Stimulated activated CD4-positive, alpha-beta T cell treated with anti-CD3 and anti-CD28 coated beads, Interleukin-2, amount 100 ng/mL, for 48 hours (primary cell): ENCODE measurements around the gene PDE7B.

Experiments
- DNase-seq, 2 donors: peaks; one replicate each; pipeline ENCODE4 v3.0.0-alpha.2; 2020

Gene PDE7B

DNA sequence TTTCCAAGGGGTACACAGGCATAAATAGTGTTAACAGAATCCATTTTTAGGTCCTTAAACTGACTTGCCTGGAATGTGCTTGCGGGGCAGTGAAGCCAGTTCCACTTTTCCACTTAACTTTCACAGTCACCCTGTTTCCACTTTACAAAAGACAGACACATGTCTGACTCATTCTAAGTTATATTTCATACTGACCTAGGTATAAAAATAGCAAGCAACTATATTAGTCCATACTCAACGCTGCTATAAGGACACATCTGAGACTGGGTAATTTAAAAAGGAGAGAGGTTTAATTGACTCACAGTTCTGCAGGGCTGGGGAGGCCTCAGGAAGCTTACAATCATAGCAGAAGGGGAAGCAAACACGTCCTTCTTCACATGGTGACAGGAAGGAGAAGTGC lies 310.4 kb downstream of the PDE7B start:
- no peak for DNase-seq

DNA sequence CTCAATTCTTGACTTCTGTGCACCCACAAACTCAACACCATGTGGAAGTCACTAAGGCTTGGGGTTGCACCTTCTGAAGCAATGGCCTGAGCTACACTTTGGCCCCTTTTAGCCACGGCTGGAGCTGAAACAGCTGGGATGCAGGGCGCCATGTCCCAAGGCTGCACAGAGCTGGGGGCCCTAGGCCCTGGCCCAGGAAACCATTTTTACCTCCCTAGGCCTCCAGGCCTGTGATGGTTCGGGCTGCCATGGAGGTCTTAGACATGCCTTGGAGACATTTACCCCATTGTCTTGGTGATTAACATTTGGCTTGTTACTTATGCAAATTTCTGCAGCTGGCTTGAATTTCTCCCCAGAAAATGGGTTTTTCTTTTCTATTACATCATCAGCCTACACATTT lies 311.8 kb downstream of the PDE7B start:
- DNase-seq, result no peak

DNA sequence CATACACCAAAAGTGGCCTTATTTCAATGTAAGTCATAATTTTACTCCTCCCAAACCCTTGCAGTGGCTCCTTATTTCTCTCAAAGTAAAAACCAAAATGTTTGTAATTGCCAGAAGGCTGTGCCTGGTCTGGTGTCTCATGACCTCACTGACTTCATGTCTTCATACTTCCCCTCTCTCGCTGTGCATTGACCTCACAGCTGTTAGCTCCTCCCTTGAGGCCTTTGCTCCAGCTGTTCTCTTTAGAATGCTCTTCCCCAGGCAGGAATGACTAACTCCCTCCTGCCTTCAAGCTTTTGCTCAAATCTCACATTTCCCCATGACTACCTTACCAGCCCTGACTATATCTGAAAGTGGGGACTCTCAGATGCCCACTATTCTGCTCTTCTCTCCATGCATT lies 315.3 kb downstream of the PDE7B start:
- no peak for DNase-seq

DNA sequence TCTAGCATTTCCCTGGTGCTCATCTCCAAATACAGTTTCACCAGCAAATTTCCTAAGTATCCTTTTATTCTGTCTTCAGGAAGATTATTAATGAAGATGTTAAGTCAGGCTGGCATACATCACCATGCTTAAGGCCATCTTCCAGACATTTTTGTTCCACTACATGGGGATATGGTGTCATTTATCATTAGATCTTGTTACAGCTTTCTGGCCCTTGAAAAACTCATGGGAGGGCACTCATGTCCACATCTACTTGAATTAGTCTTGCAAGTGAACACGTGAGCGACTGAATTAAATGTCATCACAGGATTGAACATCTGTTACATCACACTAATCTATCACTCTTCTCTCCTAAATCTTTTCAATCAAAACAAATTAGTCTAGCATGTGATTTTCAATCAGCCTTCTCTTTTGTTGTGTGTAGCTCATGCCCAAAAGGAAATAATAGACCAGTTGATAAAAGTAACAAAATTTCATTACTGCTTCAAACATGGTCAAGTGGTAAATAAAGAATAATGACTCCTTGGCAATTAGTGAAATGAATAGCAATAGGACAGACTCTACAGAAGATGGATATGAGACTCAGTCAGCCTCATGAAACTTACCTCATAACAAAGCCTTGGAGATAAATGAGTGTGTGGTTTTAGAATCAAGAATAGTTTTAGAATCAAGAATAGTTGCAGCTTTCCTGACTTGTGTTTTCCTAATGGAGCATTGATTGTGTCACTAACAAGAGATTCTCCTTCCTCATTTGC lies 318.1 kb downstream of the PDE7B start:
- no peak for DNase-seq

DNA sequence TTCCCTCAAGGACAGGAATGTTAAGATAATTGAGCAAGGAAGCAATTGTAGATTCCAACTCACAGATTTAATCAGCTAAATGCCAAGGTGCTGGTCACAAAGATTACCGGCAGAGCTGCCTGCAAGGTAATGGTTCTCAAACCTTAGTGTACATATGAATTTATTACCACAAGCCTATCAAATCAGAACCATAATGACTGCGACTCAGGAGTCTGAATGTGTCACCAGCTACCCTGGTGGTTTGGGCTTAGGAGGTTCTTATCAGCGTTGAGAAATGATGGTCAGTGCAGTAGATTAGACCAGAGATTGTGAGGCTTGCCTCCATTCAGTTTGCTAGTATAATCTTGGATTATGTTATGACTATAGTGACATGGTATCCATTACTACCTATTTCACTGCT lies 319.7 kb downstream of the PDE7B start:
- no peak for DNase-seq

DNA sequence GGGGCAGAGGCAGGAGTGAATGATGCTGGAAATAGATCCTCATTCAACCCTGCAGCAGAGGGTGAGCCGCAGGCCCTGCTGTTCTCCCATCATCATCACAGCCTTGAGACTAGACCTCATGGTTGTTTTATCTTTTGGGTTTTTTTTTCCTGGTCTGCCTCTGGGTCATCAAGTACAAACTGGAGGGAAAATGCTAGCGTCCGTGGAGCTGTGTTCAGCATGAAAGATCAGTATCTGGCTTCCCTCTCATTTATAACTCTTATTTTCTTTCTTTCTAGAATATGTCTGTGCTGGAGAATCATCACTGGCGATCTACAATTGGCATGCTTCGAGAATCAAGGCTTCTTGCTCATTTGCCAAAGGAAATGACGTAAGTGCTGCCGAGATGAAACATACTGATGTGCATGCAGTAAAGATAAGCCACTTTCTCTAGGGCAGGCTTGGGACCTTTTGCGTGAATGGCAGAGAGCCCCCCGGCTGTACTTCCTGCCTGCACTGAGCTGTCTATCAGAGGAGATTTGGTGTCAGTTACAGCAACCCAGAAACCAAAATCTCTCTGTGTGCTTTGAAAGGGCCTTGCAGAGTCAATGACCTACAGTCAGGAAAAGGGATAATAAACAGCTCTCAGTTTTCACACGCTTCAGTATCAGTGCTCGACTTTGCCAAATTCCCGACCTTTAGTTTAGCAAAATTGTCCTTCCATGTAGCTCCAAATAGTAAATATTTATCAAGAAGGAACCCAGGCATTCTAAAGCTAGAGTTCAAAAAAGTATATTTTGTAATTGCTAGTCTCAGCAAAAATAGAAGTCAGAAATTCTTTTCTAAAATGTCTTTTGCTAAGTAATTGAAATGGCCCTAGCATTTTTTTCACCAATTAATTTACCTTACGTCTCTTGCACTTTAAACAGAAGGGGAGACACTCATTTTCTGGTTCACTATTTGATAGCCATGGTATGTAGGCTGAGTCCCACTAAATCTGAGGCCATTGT lies 322.3 kb downstream of the PDE7B start:
- DNase-seq, result peak in 1 of 2 donors; percentile 4

DNA sequence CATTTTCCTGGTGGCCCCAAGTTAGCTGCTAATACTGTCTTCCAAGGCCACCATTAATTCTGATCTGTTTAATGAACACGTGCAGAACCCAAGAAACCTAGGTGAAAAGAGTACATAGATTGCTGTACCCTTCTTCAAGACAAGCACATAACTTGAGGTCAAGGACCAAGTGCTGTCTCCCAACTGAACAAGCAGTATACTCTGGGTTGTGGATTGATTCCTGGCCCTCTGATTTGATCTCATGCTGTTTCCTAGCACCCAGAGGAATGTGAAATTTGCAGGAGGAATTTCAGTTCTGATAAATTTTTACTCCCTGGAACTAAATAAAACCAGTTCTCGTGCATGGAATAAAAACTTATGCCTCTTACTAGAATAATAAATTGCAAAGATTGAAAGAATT lies 323.0 kb downstream of the PDE7B start:
- no peak for DNase-seq

DNA sequence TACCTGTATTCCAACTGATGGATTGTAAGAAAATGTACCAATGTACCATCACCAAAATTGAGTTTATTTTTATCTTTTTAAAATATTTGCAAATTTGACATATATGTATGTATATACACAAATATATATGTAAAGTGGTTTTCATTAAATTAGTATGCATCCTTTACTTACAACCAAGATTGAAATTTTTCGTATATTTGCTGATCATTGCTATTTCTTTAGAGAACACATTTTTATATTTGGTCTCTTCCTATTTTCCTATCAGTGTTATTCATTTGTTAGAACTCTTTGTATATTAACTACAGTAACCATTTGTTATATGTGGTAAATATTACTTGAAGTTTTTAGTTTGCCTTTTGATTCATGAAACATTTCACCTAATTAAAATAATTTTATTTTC lies 324.4 kb downstream of the PDE7B start:
- DNase-seq, result no peak

DNA sequence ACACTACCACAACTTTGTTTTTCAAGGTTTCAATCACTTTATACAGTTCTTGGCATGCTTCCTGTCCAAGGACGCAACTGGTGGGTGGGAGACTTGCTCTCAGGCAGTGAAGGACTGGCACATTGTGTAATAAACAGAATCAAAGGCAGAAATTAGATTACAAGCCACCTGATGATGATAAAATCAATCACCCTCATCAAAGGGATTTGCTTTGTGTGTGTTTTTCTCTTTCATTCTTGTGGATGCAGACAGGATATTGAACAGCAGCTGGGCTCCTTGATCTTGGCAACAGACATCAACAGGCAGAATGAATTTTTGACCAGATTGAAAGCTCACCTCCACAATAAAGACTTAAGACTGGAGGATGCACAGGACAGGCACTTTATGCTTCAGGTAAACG lies 327.2 kb downstream of the PDE7B start:
- no peak for DNase-seq

DNA sequence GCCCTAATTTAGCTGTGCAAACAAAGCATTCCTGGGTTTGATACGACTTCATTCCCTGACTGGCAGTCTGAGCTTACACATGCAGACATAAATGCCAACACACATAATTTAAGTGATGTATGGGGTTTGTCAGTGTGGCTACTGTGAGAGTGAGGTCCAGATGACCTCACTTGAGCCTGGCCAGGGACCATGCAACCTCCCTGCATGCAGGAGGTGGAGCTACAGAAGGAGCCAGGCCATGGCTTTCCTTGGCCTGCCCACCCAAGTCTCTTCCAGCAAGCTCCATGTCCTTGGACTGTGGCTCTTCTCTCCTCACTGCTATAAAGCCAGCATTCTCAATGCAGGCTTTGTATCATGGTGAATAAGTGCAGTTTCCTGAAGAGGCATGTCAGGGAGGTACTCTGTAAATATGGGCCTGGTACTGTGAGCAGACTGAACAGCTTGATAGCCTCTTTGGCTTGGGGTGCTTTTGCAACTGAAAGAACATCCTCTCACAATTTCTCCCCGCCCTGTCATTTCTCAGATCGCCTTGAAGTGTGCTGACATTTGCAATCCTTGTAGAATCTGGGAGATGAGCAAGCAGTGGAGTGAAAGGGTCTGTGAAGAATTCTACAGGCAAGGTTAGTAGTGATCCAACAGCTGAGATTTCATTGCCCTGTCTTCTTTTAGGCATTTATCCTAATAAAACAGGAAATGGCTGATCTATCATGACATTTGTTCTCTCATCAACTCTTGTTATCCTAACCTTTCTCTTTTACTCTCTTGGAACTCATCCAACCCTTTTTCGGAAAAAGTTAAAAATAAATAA lies 329.4 kb downstream of the PDE7B start:
- no peak for DNase-seq

DNA sequence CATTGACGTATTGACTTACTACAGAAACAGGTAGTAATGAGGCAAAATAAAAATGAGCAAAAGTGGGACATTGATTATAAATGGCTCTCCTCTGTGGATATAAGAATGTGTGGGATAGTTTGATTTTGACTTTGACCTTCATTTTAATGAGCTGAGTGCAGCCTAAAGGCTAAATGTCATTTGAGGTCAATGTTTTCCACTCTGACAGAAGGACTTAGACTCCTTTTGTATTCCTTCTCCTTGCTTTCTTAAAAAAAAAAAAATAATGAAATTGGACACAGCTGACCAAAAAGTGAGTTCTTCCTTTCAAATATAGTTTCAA lies 330.0 kb downstream of the PDE7B start:
- DNase-seq, result no peak

DNA sequence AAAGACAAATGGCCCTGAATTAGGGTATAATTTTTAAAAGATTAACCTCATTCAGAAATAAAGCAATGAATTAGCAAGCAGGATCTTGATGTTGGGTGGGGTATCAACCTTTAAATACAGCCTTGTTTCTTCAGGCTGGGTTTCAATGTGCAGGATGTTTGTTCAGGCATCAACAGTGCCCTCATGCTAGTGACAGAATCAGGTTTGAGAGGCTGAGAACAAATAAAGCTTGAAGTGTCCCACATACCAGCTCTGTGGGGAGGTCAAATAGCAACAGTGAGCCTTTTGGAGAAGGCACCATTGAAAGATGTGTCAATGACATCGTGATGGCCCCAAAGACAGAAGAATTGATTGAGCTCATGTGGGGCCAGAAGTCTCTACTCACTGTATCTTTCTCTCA lies 330.4 kb downstream of the PDE7B start:
- DNase-seq, result no peak

DNA sequence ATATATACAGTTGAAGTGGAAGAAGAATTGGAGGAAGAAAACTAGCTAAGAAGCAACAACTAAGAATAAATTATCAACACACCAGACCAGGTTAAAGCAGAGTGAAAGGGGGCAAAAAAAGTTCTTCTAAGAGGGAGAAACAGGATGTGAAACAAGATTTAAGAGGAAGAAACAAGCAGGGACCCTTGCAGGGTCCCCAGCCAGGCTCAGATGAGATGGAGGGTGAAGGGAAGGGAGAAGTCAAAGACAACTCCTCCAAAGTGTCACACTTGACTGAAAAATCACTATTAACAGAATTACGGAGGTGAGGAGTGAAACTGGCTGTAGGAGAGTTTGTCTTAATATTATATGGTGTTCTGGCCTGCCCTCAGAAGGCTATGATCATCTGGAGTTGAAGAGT lies 333.2 kb downstream of the PDE7B start:
- no peak for DNase-seq

DNA sequence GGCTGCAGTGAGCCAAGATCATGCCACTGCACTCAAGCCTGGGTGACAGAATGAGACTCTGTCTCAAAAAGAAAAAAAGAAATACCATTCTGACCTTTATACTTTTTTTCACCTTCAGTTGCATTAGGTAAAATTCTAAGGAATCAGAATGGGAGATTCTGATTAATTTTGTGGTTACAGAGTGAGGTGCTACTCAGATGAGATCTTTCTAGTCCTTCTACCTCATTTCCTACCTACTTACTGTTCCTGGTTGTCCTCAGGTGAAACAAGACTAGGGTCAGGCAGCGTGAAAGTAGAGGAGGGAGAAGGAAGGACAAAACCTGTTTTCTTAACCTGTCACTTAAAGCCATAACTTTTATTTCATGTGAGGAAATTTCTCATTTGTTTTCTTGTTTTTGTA lies 334.9 kb downstream of the PDE7B start:
- DNase-seq, result no peak

DNA sequence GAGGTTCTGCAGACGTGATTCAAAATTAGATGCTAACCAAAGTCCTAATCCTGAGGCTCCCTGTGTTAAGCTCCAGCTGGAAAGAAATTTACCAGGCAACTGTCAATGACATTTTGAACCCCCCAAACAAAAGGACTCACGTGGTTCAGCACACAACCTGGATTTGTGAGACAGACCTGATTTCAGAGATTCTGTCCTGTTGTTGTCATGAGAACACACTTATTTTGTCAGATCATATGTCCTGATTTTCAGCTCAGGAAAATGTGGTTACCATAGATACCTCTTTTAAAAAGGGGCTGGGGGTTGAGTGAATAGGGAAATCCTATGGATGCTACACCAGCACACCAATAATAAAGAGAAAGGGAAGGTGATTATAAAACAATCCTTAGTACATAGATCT lies 337.0 kb downstream of the PDE7B start:
- no peak for DNase-seq

DNA sequence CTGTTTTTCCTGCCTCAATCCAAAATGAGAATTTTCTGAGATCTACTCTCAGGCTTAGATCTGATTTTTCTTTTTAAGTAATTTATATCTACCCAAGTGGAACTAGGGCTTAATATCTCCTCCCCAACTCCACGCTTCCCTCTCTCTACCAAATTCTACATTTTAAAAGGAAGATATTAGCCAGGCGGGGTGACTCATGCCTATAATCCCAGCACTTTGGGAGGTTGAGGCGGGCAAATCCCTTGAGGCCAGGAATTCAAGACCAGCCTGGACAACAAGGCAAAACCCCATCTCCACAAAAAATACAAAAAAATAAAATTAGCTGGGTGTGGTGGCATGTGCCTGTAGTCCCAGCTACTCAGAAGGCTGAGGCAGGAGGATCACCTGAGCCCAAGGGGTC lies 337.6 kb downstream of the PDE7B start:
- DNase-seq, result no peak

DNA sequence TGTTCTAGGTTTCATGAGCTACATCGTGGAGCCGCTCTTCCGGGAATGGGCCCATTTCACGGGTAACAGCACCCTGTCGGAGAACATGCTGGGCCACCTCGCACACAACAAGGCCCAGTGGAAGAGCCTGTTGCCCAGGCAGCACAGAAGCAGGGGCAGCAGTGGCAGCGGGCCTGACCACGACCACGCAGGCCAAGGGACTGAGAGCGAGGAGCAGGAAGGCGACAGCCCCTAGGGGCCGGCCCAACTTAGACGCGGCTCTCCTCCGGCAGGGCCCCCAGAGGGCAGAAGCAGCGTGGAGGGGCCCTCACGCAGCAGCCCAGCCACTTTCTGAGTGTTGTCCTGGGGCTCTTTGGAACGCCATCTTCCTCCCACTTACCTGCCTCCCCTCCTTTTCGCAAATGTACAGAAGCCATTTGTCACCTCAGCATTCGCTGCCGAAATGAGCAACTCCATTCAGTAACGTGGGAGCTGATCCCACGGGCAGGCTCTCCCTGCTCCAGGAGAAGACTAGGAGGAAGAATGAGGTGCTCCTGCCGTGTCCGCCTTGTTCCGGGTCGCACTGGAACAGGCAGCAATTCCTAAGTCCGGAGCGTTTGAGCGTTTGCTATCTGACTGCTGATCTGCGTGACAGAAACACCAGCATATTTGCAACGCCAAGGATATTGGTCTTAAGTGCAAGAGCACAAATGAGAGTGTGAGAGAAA lies 340.3 kb downstream of the PDE7B start:
- DNase-seq, result no peak

DNA sequence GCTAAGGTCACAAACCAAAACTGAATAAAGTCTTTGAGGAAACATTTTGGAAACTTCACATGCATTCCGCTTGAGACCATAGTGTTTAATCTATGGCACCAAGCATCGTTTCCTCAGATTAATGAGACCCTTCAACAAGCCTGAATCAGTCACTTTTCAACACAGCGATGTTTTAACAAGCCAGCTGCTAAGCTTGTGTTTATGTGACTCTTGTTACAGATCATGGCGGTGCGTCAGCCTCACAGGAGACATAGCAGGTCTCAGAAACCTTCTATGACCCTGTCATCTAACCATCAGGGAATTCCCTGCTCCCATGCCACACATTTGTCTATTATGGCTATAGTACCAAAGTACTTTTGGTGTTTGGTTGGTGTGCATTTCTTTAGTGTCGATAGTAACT lies 341.4 kb downstream of the PDE7B start:
- no peak for DNase-seq

DNA sequence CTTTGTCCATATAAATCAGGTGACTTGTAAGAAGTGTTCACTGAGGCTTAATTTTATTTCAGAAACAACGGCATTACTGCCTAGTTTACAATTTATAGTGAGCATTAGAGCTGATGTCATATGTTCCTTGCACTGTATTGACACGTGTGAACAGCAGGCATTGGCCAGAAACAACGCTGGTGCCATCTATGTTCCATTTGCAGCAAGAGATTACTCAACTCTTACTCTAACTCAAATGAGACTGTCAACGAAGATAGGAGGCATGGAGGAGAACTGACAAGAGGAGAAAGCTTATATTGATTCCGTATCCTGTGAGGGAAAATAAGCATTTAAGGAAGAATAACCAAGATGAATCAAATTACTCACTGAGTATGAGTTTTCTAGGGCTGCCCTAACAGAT lies 350.2 kb downstream of the PDE7B start:
- DNase-seq, result no peak

DNA sequence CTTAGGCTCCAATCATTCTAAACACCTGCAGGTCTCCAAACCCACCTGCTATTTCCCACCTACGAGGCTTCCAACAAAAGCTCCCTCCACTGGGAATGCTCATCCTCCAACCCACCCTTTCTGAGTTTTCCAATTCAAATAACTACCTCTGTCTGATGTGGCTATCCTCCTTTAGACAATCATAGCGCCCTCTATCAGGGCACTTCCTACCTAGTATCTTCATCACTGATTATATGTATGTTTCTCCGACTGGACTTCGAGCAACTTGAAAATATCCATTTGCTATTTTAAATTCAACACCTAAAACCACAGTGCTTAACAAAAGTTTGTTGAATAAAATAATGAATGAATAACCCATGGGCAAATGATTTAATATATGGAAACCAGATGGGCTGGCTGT lies 357.3 kb downstream of the PDE7B start:
- no peak for DNase-seq

DNA sequence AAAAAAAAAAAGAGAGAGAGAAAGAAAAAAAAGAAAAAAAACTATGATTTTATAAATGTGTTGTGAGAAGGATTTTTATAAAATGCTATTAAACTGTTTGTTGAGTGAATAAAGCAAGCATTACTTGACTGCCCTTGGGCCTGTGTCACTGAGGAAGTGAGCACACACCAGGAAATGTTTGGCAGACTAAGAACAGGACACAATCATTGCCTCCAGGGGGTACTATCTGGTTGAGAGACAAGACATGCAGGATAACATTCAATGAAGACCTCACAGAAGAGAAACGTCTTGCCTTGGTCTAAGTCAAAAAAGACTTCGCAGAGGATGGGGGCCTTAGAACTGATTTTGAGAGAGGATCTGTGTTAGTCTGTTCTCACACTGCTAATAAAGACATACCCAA lies 358.0 kb downstream of the PDE7B start:
- DNase-seq, result no peak

DNA sequence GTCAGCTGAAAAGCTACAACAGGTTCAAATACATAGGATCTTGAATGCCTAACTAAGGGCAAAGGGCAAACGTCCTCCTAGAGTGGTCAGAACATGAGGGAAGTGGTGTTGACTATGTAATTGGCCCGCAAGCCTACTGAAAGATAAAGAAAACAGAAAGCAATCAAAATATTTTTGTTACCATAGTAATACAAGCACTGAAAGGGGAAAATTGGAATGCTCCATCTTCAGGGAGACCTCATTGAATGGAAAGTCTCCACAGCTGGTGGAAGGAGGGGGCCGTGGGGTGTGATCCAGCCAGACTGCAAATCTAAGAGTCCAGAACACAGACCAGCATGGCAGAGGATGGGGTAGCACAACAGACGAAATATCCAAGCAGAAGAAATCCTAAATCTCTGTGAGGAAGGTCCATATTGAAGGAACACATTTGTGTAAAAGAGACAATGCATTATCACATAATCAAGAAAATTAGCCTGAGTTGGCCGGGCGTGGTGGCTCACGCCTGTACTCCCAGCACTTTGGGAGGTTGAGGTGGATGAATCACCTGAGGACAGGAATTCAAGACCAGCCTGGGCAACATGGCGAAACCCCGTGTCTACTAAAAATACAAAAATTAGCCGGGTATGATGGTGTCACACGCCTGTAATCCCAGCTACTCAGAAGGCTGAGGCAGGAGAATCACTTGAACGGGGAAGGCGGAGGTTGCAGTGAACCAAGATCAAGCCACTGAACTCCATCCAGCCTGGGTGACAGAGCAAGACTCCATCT lies 359.1 kb downstream of the PDE7B start:
- no peak for DNase-seq
